Measurements from ENCODE around the gene SEPHS1. TPM values are rescaled to one million over a fixed set of nuclear protein-coding genes. Genes with fewer than 3 reads are reported as not detected.

The SEPHS1 gene
- total and polyA plus RNA-seq, 2 of the 8 experiments (the other 6 are each of a cell fraction or from before 2014, with no cell fraction given) = 270 to 683 TPM

DNA sequence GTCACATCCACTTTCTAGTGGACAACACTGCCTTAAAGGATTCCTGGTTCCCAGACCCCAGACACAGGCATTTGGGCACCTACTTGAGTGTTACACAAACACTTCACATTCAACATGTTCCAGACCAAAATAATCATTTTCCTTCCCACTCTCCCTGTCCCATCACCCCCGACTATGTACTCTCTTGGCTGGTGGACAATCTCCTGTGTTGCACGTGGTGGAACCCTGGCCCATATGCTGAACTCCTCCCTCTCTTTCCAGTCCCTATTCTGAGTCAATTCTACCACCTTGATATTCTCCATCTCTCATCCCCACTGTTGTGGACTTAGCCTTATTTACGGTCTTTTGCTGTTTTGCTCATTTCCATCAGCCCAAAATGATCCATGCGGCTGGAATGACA is 8.3 kb upstream of the SEPHS1 start (continued):
- TF ChIP-seq, protein P1, sequence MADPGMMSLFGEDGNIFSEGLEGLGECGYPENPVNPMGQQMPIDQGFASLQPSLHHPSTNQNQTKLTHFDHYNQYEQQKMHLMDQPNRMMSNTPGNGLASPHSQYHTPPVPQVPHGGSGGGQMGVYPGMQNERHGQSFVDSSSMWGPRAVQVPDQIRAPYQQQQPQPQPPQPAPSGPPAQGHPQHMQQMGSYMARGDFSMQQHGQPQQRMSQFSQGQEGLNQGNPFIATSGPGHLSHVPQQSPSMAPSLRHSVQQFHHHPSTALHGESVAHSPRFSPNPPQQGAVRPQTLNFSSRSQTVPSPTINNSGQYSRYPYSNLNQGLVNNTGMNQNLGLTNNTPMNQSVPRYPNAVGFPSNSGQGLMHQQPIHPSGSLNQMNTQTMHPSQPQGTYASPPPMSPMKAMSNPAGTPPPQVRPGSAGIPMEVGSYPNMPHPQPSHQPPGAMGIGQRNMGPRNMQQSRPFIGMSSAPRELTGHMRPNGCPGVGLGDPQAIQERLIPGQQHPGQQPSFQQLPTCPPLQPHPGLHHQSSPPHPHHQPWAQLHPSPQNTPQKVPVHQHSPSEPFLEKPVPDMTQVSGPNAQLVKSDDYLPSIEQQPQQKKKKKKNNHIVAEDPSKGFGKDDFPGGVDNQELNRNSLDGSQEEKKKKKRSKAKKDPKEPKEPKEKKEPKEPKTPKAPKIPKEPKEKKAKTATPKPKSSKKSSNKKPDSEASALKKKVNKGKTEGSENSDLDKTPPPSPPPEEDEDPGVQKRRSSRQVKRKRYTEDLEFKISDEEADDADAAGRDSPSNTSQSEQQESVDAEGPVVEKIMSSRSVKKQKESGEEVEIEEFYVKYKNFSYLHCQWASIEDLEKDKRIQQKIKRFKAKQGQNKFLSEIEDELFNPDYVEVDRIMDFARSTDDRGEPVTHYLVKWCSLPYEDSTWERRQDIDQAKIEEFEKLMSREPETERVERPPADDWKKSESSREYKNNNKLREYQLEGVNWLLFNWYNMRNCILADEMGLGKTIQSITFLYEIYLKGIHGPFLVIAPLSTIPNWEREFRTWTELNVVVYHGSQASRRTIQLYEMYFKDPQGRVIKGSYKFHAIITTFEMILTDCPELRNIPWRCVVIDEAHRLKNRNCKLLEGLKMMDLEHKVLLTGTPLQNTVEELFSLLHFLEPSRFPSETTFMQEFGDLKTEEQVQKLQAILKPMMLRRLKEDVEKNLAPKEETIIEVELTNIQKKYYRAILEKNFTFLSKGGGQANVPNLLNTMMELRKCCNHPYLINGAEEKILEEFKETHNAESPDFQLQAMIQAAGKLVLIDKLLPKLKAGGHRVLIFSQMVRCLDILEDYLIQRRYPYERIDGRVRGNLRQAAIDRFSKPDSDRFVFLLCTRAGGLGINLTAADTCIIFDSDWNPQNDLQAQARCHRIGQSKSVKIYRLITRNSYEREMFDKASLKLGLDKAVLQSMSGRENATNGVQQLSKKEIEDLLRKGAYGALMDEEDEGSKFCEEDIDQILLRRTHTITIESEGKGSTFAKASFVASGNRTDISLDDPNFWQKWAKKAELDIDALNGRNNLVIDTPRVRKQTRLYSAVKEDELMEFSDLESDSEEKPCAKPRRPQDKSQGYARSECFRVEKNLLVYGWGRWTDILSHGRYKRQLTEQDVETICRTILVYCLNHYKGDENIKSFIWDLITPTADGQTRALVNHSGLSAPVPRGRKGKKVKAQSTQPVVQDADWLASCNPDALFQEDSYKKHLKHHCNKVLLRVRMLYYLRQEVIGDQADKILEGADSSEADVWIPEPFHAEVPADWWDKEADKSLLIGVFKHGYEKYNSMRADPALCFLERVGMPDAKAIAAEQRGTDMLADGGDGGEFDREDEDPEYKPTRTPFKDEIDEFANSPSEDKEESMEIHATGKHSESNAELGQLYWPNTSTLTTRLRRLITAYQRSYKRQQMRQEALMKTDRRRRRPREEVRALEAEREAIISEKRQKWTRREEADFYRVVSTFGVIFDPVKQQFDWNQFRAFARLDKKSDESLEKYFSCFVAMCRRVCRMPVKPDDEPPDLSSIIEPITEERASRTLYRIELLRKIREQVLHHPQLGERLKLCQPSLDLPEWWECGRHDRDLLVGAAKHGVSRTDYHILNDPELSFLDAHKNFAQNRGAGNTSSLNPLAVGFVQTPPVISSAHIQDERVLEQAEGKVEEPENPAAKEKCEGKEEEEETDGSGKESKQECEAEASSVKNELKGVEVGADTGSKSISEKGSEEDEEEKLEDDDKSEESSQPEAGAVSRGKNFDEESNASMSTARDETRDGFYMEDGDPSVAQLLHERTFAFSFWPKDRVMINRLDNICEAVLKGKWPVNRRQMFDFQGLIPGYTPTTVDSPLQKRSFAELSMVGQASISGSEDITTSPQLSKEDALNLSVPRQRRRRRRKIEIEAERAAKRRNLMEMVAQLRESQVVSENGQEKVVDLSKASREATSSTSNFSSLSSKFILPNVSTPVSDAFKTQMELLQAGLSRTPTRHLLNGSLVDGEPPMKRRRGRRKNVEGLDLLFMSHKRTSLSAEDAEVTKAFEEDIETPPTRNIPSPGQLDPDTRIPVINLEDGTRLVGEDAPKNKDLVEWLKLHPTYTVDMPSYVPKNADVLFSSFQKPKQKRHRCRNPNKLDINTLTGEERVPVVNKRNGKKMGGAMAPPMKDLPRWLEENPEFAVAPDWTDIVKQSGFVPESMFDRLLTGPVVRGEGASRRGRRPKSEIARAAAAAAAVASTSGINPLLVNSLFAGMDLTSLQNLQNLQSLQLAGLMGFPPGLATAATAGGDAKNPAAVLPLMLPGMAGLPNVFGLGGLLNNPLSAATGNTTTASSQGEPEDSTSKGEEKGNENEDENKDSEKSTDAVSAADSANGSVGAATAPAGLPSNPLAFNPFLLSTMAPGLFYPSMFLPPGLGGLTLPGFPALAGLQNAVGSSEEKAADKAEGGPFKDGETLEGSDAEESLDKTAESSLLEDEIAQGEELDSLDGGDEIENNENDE (IDR thresholded peaks at IDR 0.05; ENCODE audit: insufficient replicate concordance, low read length) = no peak
- TF ChIP-seq NRF1 (IDR thresholded peaks at IDR 0.05; ENCODE audit: low read depth, low read length) (no peak), SP2 (IDR thresholded peaks at IDR 0.05; ENCODE audit: low read length) (no peak), PHF8 (conservative IDR thresholded peaks at IDR 0.05; ENCODE audit: low read depth, low read length) (no peak)

Data from H1 (cell line).